RPMI8226 (cell line): Measurements from ENCODE around the gene TFB1M.

Experiments
- DNase-seq: peaks from one replicate; pipeline ENCODE4 v3.0.0-alpha.2; 2015

TFB1M gene

DNA sequence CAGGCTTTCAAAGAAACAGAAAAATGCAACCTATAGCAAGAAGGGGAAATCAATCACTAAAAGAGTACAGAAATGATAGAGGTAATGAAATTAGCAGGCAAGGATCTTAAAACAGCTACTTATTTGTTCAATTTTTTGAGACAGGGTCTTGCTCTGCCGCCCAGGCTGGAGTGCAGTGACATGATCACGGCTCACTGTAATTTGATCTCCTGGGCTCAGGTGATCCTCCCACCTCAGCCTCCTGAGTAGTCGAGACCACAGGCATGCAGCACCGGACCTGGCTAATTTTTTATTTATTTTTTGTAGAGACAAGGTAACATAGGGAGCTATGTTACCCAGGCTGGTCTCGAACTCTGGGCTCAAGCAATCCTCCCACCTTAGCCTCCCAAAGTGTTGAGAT is 21.6 kb downstream of the TFB1M start:
- DNase-seq = no peak

DNA sequence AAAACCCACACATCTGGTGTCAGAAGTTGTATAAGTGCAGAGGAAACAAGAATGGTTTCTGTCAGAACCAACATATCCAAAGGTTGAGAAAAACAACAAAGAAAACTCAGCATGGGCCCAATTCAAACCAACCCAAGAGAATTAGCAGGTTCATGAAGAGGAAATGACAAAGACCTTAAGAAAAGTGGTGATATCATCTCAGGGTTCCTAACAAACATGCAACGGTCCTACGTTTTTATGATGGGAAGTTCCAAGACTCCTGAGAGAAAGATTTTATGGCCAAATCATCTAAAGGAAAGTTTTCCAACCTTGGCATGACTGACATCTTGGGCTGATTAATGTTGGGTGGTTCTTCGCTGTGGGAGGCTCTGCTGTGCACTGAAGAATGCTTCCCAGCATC is 23.0 kb downstream of the TFB1M start:
- no peak for DNase-seq

DNA sequence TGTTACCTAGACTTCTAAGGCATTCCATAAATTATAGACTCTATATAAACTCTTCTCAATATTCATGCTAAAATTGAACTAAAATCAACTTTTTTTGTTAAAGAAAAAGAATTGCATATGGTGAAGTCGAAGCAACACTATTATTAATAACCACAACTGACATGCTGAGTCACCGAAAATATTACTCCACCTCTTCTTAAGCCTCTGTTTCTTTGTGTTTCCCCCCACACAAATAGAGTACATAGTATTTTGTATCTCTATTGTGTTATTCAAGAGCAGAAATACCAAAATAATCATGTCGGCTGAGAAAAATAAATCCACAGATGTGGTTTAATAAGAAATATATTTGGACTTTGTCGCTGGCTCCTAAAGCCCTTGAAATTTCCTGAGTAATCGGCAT is 23.8 kb downstream of the TFB1M start:
- no peak for DNase-seq

DNA sequence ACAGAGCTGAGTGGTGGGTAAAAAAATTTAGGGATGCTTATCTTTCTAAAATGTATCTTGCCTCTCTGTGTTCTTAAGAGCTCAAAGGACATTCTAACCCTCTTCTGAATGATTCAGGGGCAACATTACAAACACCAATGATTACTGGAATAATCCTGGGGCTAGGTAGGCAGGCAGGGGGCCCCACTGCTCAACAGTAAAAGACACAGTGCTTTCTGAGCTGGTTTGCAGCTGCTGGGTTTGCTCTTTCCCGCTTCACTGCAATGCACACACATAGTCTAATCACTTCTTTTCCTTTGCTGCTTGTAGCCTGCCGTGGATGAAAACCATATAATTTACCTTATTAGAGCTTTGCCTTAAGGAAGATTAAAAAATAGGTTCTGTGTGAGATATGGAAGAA is 26.5 kb downstream of the TFB1M start:
- no peak for DNase-seq

DNA sequence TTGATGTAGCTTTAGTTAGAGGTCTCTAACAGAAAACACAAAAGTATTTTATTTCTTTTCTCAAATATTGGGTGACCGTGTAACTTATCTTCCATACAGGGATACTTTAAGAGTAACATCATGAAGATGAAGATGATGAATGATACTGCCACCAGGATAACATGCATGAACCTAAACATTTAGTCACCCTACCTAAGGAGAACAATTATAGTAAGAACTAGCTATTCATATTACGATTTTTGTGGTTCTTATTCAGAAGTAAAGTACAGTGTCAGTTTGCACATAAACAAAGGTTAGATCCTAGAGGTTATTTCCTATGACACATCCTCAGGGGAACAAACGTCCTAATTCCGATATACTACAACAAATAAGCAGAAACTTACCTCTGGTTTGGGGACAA is 29.5 kb downstream of the TFB1M start:
- no peak for DNase-seq

DNA sequence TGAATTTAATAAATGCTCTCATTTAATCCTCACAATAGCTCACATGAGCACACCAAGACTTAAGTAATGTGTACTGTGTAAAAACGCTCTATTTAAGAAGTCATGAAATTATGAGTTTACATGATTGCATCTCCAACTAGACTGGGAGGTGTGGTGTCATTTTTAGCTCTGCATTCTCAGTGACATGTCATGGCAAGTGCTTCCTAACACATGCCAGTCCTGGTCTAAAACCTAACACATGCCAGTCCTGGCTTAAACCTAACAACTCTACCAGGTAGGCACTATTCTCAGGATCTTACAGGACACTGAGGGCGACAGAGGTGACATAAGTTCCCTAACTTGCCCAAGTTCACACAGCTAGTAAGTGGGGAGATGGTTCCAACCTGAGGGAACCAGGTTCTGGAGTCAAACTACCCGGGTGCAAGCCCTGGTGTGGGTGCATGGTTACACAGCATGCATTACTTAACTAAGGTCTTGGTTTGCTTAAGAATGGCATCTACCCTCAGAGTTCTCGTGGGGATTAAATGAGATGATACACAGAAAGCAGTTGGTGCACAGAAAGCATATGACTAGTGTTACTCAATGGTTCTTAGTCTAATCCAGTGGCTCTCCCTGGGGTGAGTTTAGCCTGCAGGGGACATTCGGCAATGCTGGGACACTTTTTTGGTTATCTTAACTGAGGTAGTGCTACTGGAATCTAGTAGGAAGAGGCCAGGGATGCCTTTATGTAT is 35.8 kb downstream of the TFB1M start:
- DNase-seq = no peak

DNA sequence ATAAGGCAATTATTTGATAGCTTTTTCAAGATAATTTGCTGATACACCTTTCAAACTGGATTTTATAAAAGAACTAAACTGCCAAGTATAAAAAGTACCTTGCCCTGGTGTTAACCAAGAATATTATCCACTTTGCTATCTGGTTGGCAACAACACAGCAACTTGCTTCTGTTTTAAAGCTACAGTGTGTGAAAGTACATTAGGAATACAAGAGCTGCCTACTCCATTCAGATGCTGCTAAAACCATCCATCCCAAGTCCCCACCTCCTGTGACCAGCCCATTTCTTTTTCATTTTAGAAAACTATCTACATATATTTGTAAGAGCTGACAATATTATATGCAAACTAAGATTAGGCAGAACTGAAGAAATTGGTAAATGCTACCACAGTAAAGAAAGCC is 37.6 kb downstream of the TFB1M start:
- DNase-seq = no peak

DNA sequence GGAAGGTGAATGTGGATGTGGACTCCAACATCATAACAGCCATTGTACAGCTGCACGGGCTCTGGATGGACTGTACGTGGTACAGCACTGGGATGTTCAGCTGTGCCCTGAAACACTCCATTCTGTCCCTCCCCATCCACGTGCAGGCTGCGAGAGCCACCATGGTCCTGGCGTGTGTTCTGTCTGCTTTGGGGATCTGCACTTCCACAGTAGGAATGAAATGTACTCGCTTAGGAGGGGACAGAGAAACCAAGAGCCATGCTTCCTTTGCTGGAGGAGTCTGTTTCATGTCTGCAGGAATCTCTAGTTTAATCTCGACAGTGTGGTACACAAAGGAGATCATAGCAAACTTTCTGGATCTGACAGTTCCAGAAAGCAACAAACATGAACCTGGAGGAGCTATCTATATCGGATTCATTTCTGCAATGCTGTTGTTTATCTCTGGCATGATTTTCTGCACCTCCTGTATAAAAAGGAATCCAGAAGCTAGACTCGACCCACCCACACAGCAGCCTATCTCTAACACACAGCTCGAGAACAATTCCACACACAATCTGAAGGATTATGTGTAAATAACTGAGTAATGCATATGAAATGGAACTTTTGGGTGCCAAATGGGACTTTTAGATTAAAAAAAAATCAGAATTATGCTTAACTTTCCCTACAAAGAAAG is 38.3 kb downstream of the TFB1M start:
- DNase-seq = no peak

DNA sequence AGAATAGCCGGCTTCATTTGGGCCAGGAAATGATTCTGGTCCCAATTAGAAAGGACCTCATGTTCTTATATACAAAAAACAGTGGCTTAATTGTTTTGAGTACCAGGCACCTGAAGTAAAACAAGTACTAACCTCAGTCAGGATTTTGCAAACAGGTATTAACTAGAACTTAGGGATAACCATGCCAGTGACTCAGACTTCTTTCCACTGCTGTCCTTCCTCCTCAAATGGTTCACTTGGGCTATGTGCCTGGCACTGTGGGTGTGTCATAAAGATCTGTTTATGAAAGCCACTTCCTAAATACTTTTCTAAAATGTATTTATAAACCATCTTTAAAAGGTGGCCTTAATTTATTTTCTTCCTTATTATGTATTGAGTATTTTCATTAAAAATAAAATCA is 39.8 kb downstream of the TFB1M start:
- DNase-seq = no peak

DNA sequence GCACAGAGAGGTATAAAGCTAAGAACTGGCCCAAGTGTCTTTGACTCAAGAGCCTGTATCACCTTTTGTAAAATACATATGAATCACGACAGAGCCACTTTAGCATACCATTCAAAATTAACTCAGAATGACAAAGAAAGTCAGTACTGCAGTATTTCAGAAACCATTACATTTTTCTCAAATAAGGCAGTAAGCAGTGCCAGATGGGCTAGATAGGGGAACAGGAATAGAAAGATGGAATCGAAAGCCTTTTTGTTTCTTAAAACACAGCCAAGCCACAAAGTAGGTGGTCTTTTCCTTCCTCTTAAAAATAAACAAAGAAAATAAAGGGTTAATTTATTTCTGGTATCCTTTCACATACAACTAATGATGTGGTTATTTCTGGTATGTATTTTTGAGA is 40.2 kb downstream of the TFB1M start:
- no peak for DNase-seq

DNA sequence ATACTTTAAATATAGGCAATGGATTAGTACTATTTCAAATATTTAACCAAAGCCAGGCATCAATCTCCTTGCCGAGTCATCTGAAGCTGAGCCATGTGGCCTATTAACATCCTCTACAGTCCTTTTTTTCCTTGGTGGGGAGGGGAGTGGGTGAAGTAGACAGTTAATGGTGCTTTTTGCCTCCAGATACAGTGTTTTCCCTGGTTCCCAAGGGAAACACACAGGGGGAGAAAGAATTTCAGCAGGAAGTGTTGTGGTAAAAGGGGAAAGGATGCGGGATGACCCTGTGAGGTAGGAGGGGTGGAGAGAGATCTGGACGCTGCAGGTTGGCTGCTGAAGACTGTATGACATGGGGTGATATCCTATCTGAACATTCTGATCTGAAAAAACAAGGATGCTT is 40.9 kb downstream of the TFB1M start:
- DNase-seq = no peak

DNA sequence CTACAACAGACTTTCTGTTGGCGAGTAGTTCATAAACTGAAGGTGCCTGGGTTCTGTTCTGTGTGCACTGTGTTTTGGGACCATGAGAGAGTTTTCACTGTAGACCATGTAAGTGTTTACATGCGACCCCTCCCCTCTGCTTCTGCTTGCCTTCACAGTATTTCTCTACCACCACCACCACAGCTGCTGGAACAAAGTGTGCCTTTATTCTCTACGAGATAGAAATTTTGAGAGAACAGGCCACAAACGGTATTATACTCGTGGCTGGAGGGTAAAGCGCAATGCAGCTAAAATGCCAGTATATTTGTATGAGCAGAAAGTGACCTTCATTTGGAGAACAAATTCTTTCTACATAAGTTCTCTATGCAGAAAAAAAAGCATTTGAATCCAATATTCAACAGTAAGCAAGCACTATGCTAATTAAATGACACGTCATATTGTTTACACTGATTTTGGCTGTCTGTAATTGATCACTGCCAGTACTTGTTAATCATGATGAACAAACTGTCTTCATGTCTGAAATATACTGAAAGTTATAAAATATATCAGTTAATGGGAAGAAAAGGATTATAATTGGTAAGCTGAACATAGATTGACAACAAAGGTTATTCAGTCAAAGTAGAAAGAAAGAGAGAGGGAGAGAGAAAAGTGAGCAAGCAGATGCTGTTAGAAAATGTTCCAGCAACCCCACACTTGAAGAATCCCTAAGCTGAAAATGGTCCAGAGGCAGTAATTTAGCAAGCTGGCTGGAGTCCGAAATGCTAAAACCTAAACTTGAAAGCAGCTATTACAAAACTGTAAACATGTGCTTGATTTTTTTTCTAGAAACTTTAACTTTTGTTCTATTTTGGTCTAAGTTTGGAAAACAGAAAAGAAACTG is 41.7 kb downstream of the TFB1M start:
- no peak for DNase-seq

DNA sequence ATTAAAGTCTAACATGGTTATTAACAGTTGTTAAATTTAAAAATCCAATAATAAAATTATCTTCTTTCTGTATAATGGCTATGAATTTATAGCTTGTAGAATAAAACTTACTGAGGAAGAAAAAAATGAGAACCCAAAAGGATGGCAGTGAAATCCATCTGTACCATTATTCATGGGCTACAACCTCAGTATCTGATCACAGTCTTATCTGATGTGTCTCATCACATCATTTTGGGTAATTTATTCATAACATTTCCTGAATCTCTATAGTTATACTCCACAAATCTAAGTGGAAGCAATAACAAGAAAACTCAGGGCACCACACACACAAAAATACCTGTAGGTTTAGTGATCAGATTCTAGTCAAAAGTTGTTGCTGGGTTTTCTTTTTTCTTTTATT is 43.1 kb downstream of the TFB1M start:
- DNase-seq = no peak

DNA sequence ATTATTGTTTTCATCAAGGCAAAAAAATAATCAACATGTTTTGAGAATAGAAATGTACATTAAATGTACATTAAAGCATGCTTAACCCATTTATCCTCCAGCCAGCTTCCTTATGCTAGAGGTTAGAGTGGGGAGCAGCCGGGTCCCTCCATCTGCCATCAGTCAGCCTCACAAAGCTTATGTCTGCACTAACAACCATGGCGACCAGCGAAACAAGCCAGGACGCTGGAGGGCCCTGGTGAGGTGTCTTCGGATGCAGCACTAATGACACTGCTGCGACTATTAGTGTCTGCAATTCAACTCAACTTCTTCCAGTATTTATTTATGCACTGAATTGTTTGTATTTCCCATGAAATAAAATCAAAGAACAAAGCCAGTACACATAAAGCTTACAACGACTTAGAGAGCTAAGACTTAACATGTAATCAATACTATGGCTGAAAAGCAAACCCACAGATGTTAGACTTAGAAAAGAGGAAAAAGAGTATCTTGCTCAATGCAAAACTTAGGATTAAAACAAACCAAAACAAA is 43.7 kb downstream of the TFB1M start:
- DNase-seq = no peak

DNA sequence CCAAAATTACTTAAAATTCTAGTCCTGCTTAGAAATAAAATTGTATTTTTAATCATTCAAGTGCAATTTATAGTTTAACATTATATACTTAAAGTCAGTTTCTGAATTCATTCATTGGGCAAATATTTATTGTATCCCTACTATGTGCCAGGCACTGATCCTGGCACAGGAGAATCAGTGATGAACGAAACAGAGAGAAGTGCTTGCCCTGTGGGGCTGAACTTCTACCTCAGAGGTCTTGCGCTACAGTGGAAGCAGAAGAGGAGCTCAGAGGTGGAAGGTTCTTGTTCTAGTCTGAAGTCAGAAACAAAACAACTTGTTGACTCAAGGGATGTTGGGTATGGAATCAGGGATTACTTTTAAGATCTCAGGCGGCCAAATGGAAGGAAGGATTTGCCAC is 44.5 kb downstream of the TFB1M start:
- no peak for DNase-seq

DNA sequence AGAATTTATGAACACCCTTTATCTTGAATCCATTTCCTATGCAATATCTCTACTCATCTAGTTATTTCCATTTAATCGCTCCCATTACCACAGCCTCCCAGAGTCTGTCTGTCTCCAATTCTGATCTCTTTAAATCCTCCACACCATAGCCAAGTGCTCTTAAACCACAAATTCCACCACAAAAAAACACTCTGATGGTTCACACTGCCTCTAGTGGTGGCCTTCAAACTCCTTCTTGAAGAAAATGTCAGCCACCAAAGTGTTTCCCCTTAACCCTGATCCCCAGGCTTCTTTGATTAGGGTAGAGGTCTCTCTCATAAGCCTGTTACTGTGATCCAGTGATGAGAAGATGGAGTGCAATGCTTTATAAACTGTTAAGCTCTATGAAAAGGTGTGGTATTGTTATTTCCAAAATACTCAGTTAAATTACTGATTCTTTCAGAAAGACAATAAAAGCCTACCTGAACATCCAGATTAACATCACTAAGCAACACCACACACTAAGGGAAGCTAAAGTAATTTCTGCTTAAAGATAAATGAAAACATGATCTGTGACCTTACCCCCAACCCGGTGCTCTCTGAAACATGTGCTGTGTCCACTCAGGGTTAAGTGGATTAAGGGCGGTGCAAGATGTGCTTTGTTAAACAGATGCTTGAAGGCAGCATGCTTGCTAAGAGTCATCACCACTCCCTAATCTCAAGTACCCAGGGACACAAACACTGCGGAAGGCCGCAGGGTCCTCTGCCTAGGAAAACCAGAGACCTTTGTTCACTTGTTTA is 46.0 kb downstream of the TFB1M start:
- peak; percentile 25 for DNase-seq

DNA sequence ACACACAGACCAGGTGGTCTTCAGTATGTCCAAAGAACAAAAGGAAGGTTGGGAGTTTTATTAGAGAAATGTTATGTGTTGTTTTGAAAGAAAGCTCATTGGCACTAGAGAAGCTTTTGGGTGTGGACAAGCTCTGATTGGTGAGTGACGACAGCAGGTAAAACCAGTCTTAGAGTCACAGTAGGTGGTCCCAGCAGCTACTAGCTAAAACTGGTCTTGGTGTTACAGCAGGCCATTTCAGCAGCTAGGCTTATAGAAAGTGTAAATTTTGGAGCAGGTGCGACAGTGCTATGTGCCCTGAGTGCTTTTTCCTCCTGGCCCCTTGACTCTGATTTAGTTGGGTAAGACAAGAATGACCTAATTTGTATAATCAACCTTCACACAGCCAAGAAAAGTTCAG is 46.9 kb downstream of the TFB1M start:
- DNase-seq = no peak

DNA sequence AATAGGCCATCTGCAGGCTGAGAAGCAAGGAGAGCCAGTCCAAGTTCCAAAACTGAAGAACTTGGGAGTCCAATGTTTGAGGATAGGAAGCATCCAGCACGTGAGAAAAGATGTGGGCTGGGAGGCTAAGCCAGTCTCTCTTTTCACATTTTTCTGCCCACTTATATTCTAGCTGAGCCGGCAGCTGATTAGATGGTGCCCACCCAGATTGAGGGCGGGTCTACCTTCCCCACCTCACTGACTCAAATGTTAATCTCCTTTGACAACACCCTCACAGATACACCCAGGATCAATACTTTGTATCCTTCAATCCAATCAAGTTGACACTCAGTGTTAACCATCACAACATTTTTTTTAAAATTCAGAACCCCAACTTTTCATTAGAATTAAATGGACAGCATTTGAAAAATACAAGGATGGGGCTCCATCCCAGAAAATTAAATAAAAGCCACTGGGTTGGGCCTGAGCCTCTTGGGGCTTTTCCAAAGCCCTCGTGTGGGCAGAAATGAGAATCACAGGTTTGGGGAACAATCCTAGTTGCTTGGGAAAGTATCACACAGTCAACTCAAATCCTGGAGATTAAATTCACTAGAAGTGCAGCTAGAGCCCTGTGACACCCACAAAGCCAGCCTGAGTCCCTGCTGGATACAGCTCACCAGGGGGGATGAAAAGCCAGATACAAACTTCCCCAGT is 48.3 kb downstream of the TFB1M start:
- DNase-seq = no peak

DNA sequence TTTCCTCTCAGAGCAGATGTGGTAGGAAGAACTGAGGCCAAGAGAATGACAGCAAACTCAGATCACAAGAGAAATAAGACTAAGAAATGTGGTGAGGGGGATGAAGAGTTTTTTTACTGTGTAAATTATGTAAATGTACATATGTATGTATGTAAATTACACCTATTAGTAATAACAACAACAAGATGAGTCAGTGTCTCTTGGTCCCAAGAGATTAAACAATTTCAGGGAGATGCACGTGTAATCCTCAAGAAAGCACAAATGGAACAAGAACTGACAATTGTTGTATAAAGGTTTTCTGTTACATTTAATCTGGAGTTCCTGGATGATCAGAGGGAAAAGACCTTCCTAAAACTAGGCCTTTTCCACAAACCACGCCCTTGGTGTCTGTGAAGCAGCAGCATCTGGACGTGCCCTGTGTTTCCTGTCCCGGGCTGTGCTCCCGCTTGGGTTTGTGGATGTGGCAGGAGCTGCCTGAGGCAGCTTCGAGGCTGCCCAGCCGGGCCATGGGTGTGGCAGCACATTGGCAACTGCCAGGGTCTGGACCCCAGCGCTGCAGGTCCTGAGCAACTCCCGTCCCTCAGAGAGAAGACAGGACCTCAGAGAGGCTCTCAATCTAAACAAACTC is 49.5 kb downstream of the TFB1M start:
- no peak for DNase-seq

DNA sequence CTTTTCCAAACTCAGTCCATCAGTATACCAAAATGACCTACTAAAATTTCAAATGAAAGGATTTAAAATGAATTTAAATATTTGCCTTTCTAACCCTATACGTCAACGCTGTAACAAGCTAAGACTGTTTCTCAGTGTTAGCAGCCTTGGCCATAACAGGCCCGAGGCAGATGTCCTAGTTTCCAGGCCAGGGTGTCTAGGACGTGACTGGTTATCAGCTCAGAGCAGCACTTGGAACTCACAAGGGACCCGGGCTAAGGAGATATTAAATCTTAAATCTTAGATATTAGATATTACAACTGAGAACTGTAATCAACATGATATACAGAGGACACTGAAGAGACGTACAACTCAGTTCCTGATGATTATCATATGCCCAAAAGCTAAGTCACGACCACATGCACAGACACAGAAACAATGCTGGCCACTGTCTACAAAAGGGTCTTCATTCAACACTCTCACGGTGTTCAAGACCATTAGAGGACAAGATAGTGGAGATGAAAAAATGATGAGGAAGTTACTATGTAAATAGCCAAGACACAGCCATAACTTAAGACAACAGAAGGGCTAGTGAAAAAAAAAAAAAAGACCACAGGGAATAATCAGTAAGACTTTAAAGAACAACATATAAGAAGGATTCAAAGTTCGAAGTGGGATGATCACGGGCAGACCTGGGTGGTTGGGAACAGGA is 50.8 kb downstream of the TFB1M start, which contains the start of gene CLDN20:
CLDN20 (plus strand) TSS at position 641 of the 691 bp plus-strand sequence. CDS start 11,707 bp downstream, outside the sequence.
- DNase-seq = no peak

DNA sequence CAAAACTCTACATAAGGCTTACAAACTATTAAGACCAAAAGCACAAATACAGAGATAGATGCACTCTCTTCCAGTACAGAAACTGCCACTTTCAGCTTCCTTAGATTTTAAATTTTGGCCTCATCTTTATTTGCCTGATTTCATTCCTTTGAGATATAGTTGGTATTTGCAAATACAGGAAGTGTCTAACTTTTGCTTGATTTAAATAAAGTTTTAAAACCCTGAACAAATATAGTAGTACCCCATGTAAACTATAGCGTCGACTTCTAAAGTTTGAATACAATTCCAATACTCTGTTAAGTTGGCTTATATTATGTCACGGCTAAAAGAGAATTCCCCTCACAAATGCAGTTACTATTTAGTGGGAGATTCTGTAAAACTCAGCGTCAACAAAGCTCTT is 51.6 kb downstream of the TFB1M start:
- DNase-seq = no peak
